H9 (cell line): ENCODE data around the gene IFT57. TPM values are rescaled to one million over a fixed set of nuclear protein-coding genes. Genes with fewer than 3 reads are reported as not detected.

ENCODE experiments used
- DNase-seq: peaks from one replicate; pipeline ENCODE4 v3.0.0-alpha.2; 2017
- H2AFZ ChIP-seq: one replicate; pipeline ENCODE4 v1.6.1; 2013; ENCODE audit warnings: mild to moderate bottlenecking, low read length, control low read depth, moderate library complexity
- H2AK5ac ChIP-seq: 2 replicates; pipeline ENCODE4 v1.6.1; 2013; ENCODE audit warnings: low read length, control low read depth, mixed read lengths; ENCODE audit not compliant: insufficient read length
- H2BK120ac ChIP-seq: one replicate; pipeline ENCODE4 v1.6.1; 2013; ENCODE audit warnings: low read depth, mild to moderate bottlenecking, low read length, control low read depth, inconsistent platforms; ENCODE audit not compliant: poor library complexity, severe bottlenecking
- H2BK12ac ChIP-seq: 2 replicates; pipeline ENCODE4 v1.6.1; 2013; ENCODE audit warnings: low read length, control low read depth, mixed read lengths, low read depth; ENCODE audit not compliant: insufficient read length
- H2BK15ac ChIP-seq: 2 replicates; pipeline ENCODE4 v1.6.1; 2013; ENCODE audit warnings: low read depth, low read length, control low read depth
- H2BK20ac ChIP-seq: one replicate; pipeline ENCODE4 v1.6.1; 2013; ENCODE audit warnings: low read depth, mild to moderate bottlenecking, low read length, control low read depth, inconsistent platforms; ENCODE audit not compliant: poor library complexity, severe bottlenecking
- H2BK5ac ChIP-seq: 2 replicates; pipeline ENCODE4 v1.6.1; 2013; ENCODE audit warnings: low read length, control low read depth, mixed read lengths; ENCODE audit not compliant: insufficient read length
- H3K14ac ChIP-seq: 2 replicates; pipeline ENCODE4 v1.6.1; 2013; ENCODE audit warnings: low read length, control low read depth; ENCODE audit not compliant: insufficient read depth
- H3K18ac ChIP-seq: 2 replicates; pipeline ENCODE4 v1.6.1; 2013; ENCODE audit warnings: low read depth, mild to moderate bottlenecking, mixed read lengths, low read length, control low read depth; ENCODE audit not compliant: insufficient read length
- H3K23ac ChIP-seq: 2 replicates; pipeline ENCODE4 v1.6.1; 2013; ENCODE audit warnings: low read length, control low read depth, mixed read lengths, low read depth; ENCODE audit not compliant: insufficient read length
- H3K23me2 ChIP-seq: 2 replicates; pipeline ENCODE4 v1.6.1; 2013; ENCODE audit warnings: low read depth, mild to moderate bottlenecking, mixed read lengths, low read length, control low read depth; ENCODE audit not compliant: insufficient read length, poor library complexity, severe bottlenecking
- H3K27ac ChIP-seq: 2 replicates; pipeline ENCODE4 v1.5.1; 2013; ENCODE audit warnings: low read length, control low read depth, mixed read lengths, low read depth; ENCODE audit not compliant: insufficient read length
- H3K27me3 ChIP-seq: 2 replicates; pipeline ENCODE4 v1.6.1; 2013; ENCODE audit warnings: low read length, control low read depth, inconsistent platforms; ENCODE audit not compliant: insufficient read depth
- H3K4ac ChIP-seq: 2 replicates; pipeline ENCODE4 v1.6.1; 2013; ENCODE audit warnings: low read depth, mild to moderate bottlenecking, control low read depth, inconsistent platforms, low read length, moderate library complexity
- H3K4me1 ChIP-seq: 2 replicates; pipeline ENCODE4 v1.6.1; 2013; ENCODE audit warnings: low read length, control low read depth, inconsistent platforms; ENCODE audit not compliant: insufficient read depth
- H3K4me2 ChIP-seq: 2 replicates; pipeline ENCODE4 v1.6.1; 2013; ENCODE audit warnings: low read length, control low read depth, mixed read lengths; ENCODE audit not compliant: insufficient read length, insufficient read depth
- H3K56ac ChIP-seq: 2 replicates; pipeline ENCODE4 v1.6.1; 2013; ENCODE audit warnings: low read depth, mild to moderate bottlenecking, mixed read lengths, low read length, control low read depth; ENCODE audit not compliant: insufficient read length
- H3K79me1 ChIP-seq: 2 replicates; pipeline ENCODE4 v1.6.1; 2013; ENCODE audit warnings: low read depth, mild to moderate bottlenecking, moderate library complexity, low read length, control low read depth, inconsistent platforms; ENCODE audit not compliant: insufficient read depth, poor library complexity, severe bottlenecking
- H3K79me2 ChIP-seq: 2 replicates; pipeline ENCODE4 v1.6.1; 2013; ENCODE audit warnings: low read length, control low read depth, inconsistent platforms; ENCODE audit not compliant: insufficient read depth
- H3K9ac ChIP-seq: 2 replicates; pipeline ENCODE4 v1.6.1; 2013; ENCODE audit warnings: low read length, control low read depth, mixed read lengths; ENCODE audit not compliant: insufficient read length; ENCODE audit errors: extremely low read depth
- H3K9me3 ChIP-seq: one replicate; pipeline ENCODE4 v1.6.1; 2013; ENCODE audit warnings: low read depth, low read length, inconsistent platforms; ENCODE audit not compliant: control insufficient read depth
- H3T11ph ChIP-seq: one replicate; pipeline ENCODE4 v1.6.1; 2013; ENCODE audit warnings: mild to moderate bottlenecking, low read length, control low read depth, inconsistent platforms
- H4K20me1 ChIP-seq: one replicate; pipeline ENCODE4 v1.6.1; 2013; ENCODE audit not compliant: control insufficient read depth, insufficient read length, insufficient read depth
- H4K5ac ChIP-seq: 2 replicates; pipeline ENCODE4 v1.6.1; 2013; ENCODE audit warnings: low read depth, mild to moderate bottlenecking, mixed read lengths, low read length, control low read depth; ENCODE audit not compliant: insufficient read length
- H4K8ac ChIP-seq: replicated peaks from 2 replicates; pipeline ENCODE4 v1.6.1; 2013; ENCODE audit warnings: low read length, control low read depth, mixed read lengths, low read depth; ENCODE audit not compliant: insufficient read length
- H4K91ac ChIP-seq: 2 replicates; pipeline ENCODE4 v1.6.1; 2013; ENCODE audit warnings: low read depth, mild to moderate bottlenecking, moderate library complexity, mixed read lengths, low read length, control low read depth; ENCODE audit not compliant: insufficient read length
- H3K27ac Mint-ChIP-seq, 3 experiments: 2 replicates in 2 of 3; 3 replicates in 1 of 3; pipeline ENCODE4 v1.8.0; 2020 to 2021; ENCODE audit warnings: mixed read lengths in 3 of 3, mild to moderate bottlenecking in 1 of 3, moderate library complexity in 1 of 3
- H3K27me3 Mint-ChIP-seq: 2 replicates; pipeline ENCODE4 v1.8.0; 2021; ENCODE audit warnings: low read depth, mild to moderate bottlenecking, moderate library complexity, mixed read lengths
- H3K36me3 Mint-ChIP-seq, 3 experiments: 2 replicates in 2 of 3; 3 replicates in 1 of 3; pipeline ENCODE4 v1.8.0; 2020 to 2021; ENCODE audit warnings: low read depth in 3 of 3, mixed read lengths in 3 of 3; ENCODE audit not compliant: insufficient read depth in 1 of 3
- H3K4me1 Mint-ChIP-seq, 2 experiments: 2 replicates each; pipeline ENCODE4 v1.8.0; 2020; ENCODE audit warnings: mixed read lengths in 2 of 2
- H3K4me3 Mint-ChIP-seq, 2 experiments: 2 replicates in 1 of 2; 3 replicates in 1 of 2; pipeline ENCODE4 v1.8.0; 2020 to 2021; ENCODE audit warnings: mild to moderate bottlenecking in 2 of 2, mixed read lengths in 2 of 2, moderate library complexity in 1 of 2
- H3K9me3 Mint-ChIP-seq, 2 experiments: 2 replicates in 1 of 2; 3 replicates in 1 of 2; pipeline ENCODE4 v1.8.0; 2020; ENCODE audit warnings: mild to moderate bottlenecking in 2 of 2, mixed read lengths in 2 of 2, moderate library complexity in 1 of 2
- WGBS: extraction: QIAGEN DNeasy Blood & Tissue Kit; methylation state at CpG from one replicate; pipeline ENCODE4 v1.1.7; 2013; ENCODE audit warnings: missing lambda C conversion rate, low lambda C conversion rate, mixed read lengths; ENCODE audit not compliant: insufficient read length; ENCODE audit errors: extremely low coverage; 5-methylcytosine and 5-hydroxymethylcytosine counted together
- total RNA-seq: library from RNA; stranded (reverse); gene quantifications from 2 replicates; pipeline ENCODE4 v1.2.1, GENCODE V29; 2021
- TF ChIP-seq, protein P1 (sequence below): fragments of 200-600 bp; sonication (generic); conservative IDR thresholded peaks from 3 replicates; pipeline ENCODE4 v1.8.0; 2021; ENCODE audit warnings: antibody characterized with exemption, mild to moderate bottlenecking

The IFT57 gene
- total RNA-seq, 1 experiment from 2014 or later: 21.4 TPM

DNA sequence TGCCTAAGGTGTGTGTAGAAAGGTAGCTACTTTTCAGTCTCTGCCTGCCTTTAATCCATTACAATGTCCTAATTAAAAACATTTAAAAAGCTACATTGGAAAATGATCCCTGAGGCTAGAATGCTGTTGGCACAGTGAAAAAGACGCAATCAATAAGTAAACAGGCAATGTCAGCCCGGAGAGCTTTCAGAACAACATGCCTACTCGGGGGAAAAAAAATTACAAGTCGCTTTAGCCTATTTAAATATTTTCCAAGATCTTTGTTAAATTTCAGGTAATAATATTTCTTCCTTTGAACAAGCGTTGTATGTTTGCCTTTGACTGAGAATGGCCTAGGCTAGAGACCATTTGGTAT, 84.8 kb downstream of the IFT57 start:
- H3K23me2 ChIP-seq: no peaks in the 10 kb centered on the region
- H3K27ac Mint-ChIP-seq: no peak overlapping the region

More for the DNA sequence above, 84.8 kb downstream of the IFT57 start:
- Histone ChIP-seq H3K18ac (no peak overlapping the region), H4K20me1 (no peaks in the 10 kb centered on the region), H3K27ac (no peak overlapping the region), H2BK5ac (no peak overlapping the region), H3K79me2 (no peaks in the 10 kb centered on the region), H3K4me2 (no peak overlapping the region), H4K5ac (no peak overlapping the region), H3K27me3 (no peaks in the 10 kb centered on the region), H3K23ac (no peak overlapping the region), H3K79me1 (no peaks in the 10 kb centered on the region), H2AK5ac (no peak overlapping the region), H3T11ph (no peak overlapping the region), H3K56ac (no peak overlapping the region), H3K4ac (no peak overlapping the region), H3K9me3 (no peaks in the 10 kb centered on the region), H4K8ac (no peak overlapping the region), H2BK120ac (no peak overlapping the region), H2AFZ (no peak overlapping the region), H2BK15ac (no peak overlapping the region), H3K9ac (no peak overlapping the region), H2BK20ac (no peak overlapping the region), H2BK12ac (no peak overlapping the region), H3K14ac (no peak overlapping the region), H3K4me1 (no peaks in the 10 kb centered on the region), H4K91ac (no peak overlapping the region)
- Mint-ChIP-seq H3K4me1 (peaks cover 4 to 12% of the 10 kb centered on the region in 2 experiments), H3K4me3 (no peak overlapping the region), H3K36me3 (no peaks in the 10 kb centered on the region), H3K27me3 (no peaks in the 10 kb centered on the region; the same call in 1 of the 2 replicates), H3K9me3 (no peaks in the 10 kb centered on the region)
- no CpG with 5 or more reads among the region's 5 CpGs for WGBS
- no peak for DNase-seq
- TF ChIP-seq, protein P1, sequence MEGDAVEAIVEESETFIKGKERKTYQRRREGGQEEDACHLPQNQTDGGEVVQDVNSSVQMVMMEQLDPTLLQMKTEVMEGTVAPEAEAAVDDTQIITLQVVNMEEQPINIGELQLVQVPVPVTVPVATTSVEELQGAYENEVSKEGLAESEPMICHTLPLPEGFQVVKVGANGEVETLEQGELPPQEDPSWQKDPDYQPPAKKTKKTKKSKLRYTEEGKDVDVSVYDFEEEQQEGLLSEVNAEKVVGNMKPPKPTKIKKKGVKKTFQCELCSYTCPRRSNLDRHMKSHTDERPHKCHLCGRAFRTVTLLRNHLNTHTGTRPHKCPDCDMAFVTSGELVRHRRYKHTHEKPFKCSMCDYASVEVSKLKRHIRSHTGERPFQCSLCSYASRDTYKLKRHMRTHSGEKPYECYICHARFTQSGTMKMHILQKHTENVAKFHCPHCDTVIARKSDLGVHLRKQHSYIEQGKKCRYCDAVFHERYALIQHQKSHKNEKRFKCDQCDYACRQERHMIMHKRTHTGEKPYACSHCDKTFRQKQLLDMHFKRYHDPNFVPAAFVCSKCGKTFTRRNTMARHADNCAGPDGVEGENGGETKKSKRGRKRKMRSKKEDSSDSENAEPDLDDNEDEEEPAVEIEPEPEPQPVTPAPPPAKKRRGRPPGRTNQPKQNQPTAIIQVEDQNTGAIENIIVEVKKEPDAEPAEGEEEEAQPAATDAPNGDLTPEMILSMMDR: no peak
